Mesendoderm (in vitro differentiated cells): ENCODE data around the gene PNPT1.
"Not testable (repeated sequence)": the region's sequence is repeated elsewhere in the genome, so short reads cannot be mapped to it uniquely, and the experiment has no call there.

Experiments used
- DNase-seq: peaks from one replicate; pipeline ENCODE4 v3.0.0; 2013
- H2AK5ac ChIP-seq: 2 replicates; pipeline ENCODE4 v1.6.1; 2013; ENCODE audit warnings: low read length, inconsistent platforms
- H2BK120ac ChIP-seq: 2 replicates; pipeline ENCODE4 v1.6.1; 2013; ENCODE audit warnings: low read depth, mild to moderate bottlenecking, low read length, moderate library complexity, mixed read lengths
- H2BK15ac ChIP-seq: replicated peaks from 2 replicates; pipeline ENCODE4 v1.6.1; 2013; ENCODE audit warnings: low read depth, mild to moderate bottlenecking, moderate library complexity
- H2BK5ac ChIP-seq: 2 replicates; pipeline ENCODE4 v1.6.1; 2013; ENCODE audit warnings: low read length, inconsistent platforms
- H3K18ac ChIP-seq: 2 replicates; pipeline ENCODE4 v1.6.1; 2013; ENCODE audit warnings: mild to moderate bottlenecking, low read length, mixed read lengths
- H3K23ac ChIP-seq: one replicate; pipeline ENCODE4 v1.6.1; 2013; ENCODE audit warnings: low read length
- H3K27ac ChIP-seq: 2 replicates; pipeline ENCODE4 v1.5.1; 2013; ENCODE audit warnings: low read depth, mild to moderate bottlenecking, inconsistent platforms, low read length, moderate library complexity
- H3K27me3 ChIP-seq: 2 replicates; pipeline ENCODE4 v1.6.1; 2013; ENCODE audit warnings: low read length, control low read depth, mild to moderate bottlenecking, inconsistent platforms; ENCODE audit not compliant: insufficient read depth, poor library complexity
- H3K36me3 ChIP-seq: 2 replicates; pipeline ENCODE4 v1.6.1; 2013; ENCODE audit warnings: low read length, inconsistent platforms; ENCODE audit not compliant: control insufficient read depth, insufficient read depth
- H3K4ac ChIP-seq: one replicate; pipeline ENCODE4 v1.6.1; 2013; ENCODE audit warnings: low read depth, mild to moderate bottlenecking, low read length, moderate library complexity
- H3K4me1 ChIP-seq: 2 replicates; pipeline ENCODE4 v1.6.1; 2013; ENCODE audit warnings: low read depth, low read length, inconsistent platforms; ENCODE audit not compliant: control insufficient read depth
- H3K4me2 ChIP-seq: 2 replicates; pipeline ENCODE4 v1.6.1; 2013; ENCODE audit warnings: low read length
- H3K4me3 ChIP-seq: 2 replicates; pipeline ENCODE4 v1.5.1; 2013; ENCODE audit warnings: mild to moderate bottlenecking, low read length
- H3K56ac ChIP-seq: one replicate; pipeline ENCODE4 v1.6.1; 2013; ENCODE audit warnings: low read length
- H3K79me1 ChIP-seq: 2 replicates; pipeline ENCODE4 v1.6.1; 2013; ENCODE audit warnings: low read length, inconsistent platforms
- H3K79me2 ChIP-seq: 2 replicates; pipeline ENCODE4 v1.6.1; 2013; ENCODE audit warnings: mild to moderate bottlenecking, low read length; ENCODE audit not compliant: control insufficient read depth, insufficient read depth
- H3K9ac ChIP-seq: 2 replicates; pipeline ENCODE4 v1.6.1; 2013; ENCODE audit warnings: low read length, inconsistent platforms
- H4K5ac ChIP-seq: one replicate; pipeline ENCODE4 v1.6.1; 2013; ENCODE audit warnings: low read length
- H4K8ac ChIP-seq: one replicate; pipeline ENCODE4 v1.6.1; 2013; ENCODE audit warnings: low read depth, mild to moderate bottlenecking, control low read depth, low read length, moderate library complexity
- WGBS: extraction: QIAGEN DNeasy Blood & Tissue Kit; methylation state at CpG from one replicate; pipeline ENCODE4 v1.1.7; 2013; ENCODE audit warnings: low lambda C conversion rate, missing lambda C conversion rate; ENCODE audit not compliant: insufficient coverage; ENCODE audit errors: extremely low coverage; 5-methylcytosine and 5-hydroxymethylcytosine counted together

PNPT1 gene

DNA sequence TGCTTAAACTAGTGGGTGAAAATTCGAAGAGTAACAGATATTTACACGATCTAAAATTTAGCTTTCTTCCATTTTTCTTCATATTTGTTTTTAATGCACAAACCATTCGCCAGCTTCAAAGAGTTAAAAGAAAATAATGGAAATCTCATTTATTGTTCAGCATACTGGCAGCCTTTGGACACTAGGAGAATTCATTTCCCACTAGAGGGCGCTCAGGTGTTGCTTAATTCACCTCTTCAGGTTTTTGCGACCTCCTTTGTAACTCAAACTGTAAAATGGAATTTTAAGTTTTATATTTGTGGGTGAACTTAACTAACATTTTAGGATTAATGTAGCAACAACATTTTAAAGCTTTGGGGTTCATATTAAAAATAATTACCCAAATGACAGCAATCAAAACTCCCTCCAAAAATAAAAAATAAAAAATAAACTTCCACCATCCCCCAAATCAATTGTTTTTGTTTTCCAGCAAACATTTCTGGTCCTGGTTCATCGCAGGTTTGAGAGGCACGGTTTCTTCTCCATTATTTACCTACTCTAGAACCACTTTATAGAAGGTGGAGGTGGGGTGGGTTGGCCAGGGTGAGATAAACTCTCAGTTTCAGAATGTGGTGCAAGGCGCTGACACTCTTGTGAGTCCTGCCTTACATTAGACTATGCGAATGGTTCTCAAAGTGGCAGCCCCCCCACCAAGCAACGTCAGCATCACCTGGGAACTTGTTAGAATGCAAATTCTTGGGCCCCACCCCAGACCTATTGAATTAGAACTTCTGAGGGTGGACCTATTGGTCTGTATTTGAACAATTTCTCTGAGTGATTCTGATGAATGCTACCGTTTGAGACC is 24.7 kb upstream of the PNPT1 start:
- Histone ChIP-seq H3K4me1 (no peaks in the 10 kb centered on the region), H3K56ac (no peak overlapping the region), H4K5ac (no peak overlapping the region), H3K36me3 (no peaks in the 10 kb centered on the region), H3K18ac (no peak overlapping the region), H3K23ac (no peak overlapping the region), H2BK120ac (no peak overlapping the region), H3K27me3 (no peaks in the 10 kb centered on the region), H3K4me2 (no peak overlapping the region), H3K9ac (no peak overlapping the region), H2AK5ac (no peak overlapping the region), H3K79me2 (no peaks in the 10 kb centered on the region), H2BK15ac (no peak overlapping the region), H4K8ac (no peak overlapping the region), H2BK5ac (no peak overlapping the region), H3K79me1 (no peaks in the 10 kb centered on the region), H3K27ac (no peak overlapping the region), H3K4me3 (no peak overlapping the region), H3K4ac (no peak overlapping the region)
- WGBS = no CpG with 5 or more reads among the region's 11 CpGs
- DNase-seq = peak; percentile 68

DNA sequence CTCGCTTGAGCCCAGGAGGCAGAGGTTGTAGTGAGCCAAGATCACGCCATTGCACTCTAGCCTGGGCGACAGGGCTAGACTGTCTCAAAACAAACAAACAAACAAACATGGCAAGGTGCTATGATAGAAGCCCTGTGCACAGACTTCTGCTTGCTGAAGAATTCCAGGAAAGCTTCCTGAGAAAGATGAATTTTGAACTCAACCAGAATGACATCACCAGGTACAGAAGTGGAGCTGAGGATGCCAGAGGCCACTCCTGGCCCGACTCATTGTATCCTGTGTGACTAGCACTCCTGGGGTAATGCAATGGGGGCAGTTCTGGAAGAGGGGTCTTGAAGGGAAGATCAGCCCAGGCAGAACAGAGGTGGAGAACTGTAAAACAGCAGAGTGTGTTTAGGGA is 22.0 kb upstream of the PNPT1 start:
- Histone ChIP-seq H3K18ac (no peak overlapping the region), H3K36me3 (no peaks in the 10 kb centered on the region), H4K8ac (no peak overlapping the region), H3K4me3 (no peak overlapping the region), H3K4me1 (peaks cover 9% of the 10 kb centered on the region), H2BK5ac (no peak overlapping the region), H3K4ac (no peak overlapping the region), H3K79me1 (no peaks in the 10 kb centered on the region), H4K5ac (no peak overlapping the region), H3K23ac (no peak overlapping the region), H3K27ac (no peak overlapping the region), H3K4me2 (no peak overlapping the region), H3K79me2 (no peaks in the 10 kb centered on the region), H3K56ac (no peak overlapping the region), H2BK15ac (no peak overlapping the region), H3K9ac (no peak overlapping the region), H2BK120ac (no peak overlapping the region), H3K27me3 (no peaks in the 10 kb centered on the region), H2AK5ac (no peak overlapping the region)
- WGBS = no CpG with 5 or more reads among the region's 4 CpGs
- no peak for DNase-seq

DNA sequence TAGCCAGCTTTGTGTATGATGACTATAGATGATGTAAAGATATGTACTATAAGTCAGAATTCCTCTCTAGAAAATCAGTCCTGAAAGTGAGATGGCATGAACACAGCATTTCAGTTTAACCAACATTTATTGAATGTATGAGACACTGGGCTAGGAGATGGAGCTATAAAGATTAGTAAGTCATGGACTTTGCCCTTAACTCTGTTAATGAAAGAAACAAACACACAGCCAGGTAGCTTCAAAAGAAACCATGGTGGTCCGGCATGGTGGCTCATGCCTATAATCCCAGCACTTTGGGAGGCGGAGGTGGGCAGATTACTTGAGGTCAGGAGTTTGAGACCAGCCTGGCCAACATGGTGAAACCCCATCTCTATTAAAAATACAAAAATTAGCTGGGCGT is 21.5 kb upstream of the PNPT1 start:
- not testable (repeated sequence) for H2BK15ac ChIP-seq, H3K4me3 ChIP-seq, H3K36me3 ChIP-seq, H3K4me1 ChIP-seq, H3K4ac ChIP-seq, H2BK5ac ChIP-seq, DNase-seq, H3K79me1 ChIP-seq, H3K27ac ChIP-seq, H3K18ac ChIP-seq, H3K27me3 ChIP-seq, H3K79me2 ChIP-seq, H3K23ac ChIP-seq, H3K56ac ChIP-seq, H4K5ac ChIP-seq, H2AK5ac ChIP-seq, H4K8ac ChIP-seq, H2BK120ac ChIP-seq, H3K4me2 ChIP-seq, H3K9ac ChIP-seq
- no CpG with 5 or more reads among the region's 3 CpGs for WGBS

DNA sequence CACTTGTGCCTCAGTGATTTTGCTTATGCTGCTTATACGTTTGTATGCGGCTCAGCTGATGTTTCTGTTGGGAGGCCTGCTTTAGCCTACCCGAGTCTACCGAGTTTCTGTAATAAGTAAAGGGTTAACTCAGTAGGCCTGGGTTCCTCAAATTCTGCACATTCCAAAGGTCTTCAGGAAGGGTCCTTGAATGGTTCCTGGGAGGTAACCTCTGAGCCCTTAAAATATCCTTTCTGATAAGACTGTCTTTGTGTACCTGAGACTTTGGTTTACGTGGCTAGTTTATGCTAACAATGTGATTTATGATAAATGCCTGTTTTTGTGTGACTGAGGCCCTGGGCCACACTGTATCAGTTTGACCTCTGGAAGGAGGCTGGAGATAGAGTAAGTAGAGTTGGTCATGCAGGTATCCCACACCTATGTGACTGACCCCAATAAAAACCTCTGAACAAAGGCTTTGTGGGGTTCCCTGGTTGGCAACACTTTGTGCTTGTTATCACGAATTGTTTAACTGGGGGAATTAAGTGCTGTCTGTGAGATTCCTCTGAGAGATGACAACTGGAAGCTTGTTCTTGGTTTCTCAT is 18.9 kb upstream of the PNPT1 start:
- Histone ChIP-seq H3K27me3 (no peaks in the 10 kb centered on the region), H3K4me2 (no peak overlapping the region), H4K8ac (no peak overlapping the region), H3K27ac (peak overlapping the region; percentile 23), H3K4ac (no peak overlapping the region), H3K56ac (peak overlapping the region; percentile 5), H3K18ac (peak overlapping the region; percentile 56), H3K36me3 (no peaks in the 10 kb centered on the region), H3K23ac (no peak overlapping the region), H3K4me3 (no peak overlapping the region), H2AK5ac (no peak overlapping the region), H2BK15ac (no peak overlapping the region), H3K9ac (no peak overlapping the region), H2BK120ac (no peak overlapping the region), H2BK5ac (no peak overlapping the region), H4K5ac (no peak overlapping the region), H3K79me2 (no peaks in the 10 kb centered on the region), H3K4me1 (peaks cover 9% of the 10 kb centered on the region), H3K79me1 (no peaks in the 10 kb centered on the region)
- WGBS = no CpG with 5 or more reads among the region's 6 CpGs
- peak; percentile 88 for DNase-seq

DNA sequence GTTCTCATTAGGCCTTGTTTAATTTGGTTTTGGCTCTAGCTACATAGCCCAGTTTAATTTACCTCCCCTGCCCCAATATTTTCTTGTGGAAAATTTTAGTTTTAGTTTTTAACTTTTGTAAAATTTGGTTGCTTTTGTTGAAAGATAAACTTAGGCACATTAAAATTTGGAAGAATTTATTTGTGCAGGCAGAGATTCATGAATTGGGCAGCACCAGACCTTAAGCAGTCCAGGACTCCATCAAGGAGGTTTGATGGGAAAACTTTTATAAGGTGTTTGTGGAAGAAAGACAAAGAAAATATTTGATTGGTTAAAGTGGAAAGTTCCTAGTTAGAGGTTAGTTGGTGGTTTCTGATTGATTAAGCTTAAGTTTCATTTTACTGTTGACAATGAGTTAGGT is 16.4 kb upstream of the PNPT1 start:
- no peak overlapping the region for H2AK5ac ChIP-seq
- no peak overlapping the region for H4K8ac ChIP-seq
- no peak overlapping the region for H2BK120ac ChIP-seq
- no peak overlapping the region for H3K23ac ChIP-seq
- H4K5ac ChIP-seq = no peak overlapping the region
- no peak overlapping the region for H2BK15ac ChIP-seq
- no peak overlapping the region for H3K27ac ChIP-seq
- peaks cover 9% of the 10 kb centered on the region for H3K4me1 ChIP-seq
- no peaks in the 10 kb centered on the region for H3K36me3 ChIP-seq
- no peaks in the 10 kb centered on the region for H3K79me2 ChIP-seq
- H3K4me2 ChIP-seq = no peak overlapping the region
- no peak overlapping the region for H3K9ac ChIP-seq
- no peak for DNase-seq
- no peak overlapping the region for H3K18ac ChIP-seq
- no peak overlapping the region for H3K56ac ChIP-seq
- H3K4me3 ChIP-seq = no peak overlapping the region
- no peaks in the 10 kb centered on the region for H3K79me1 ChIP-seq
- no peak overlapping the region for H2BK5ac ChIP-seq
- no peaks in the 10 kb centered on the region for H3K27me3 ChIP-seq
- H3K4ac ChIP-seq = no peak overlapping the region

DNA sequence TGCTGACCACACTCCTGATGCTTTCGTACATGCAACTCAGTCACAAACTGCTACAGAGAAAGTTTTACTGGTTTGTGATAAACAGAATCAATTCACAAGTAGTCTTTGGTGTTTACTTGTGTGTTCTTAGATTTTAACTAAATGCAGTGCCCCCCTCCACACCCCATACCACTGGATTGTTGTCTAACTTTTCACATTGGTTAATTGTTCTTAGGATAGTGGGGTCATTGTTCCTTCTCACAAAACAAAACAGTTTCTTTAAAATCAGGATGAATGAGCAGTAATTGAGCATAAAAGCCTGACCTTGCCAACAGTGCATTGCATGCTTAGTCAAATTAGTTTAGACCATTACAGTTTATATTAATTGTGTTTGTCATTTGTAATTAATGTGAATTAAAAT is 14.1 kb upstream of the PNPT1 start:
- H3K4ac ChIP-seq = no peak overlapping the region
- no peaks in the 10 kb centered on the region for H3K27me3 ChIP-seq
- no peak overlapping the region for H4K8ac ChIP-seq
- no peak overlapping the region for H2BK5ac ChIP-seq
- peaks cover 5% of the 10 kb centered on the region for H3K4me1 ChIP-seq
- no peak overlapping the region for H2AK5ac ChIP-seq
- H4K5ac ChIP-seq = no peak overlapping the region
- H3K23ac ChIP-seq = no peak overlapping the region
- H3K56ac ChIP-seq = no peak overlapping the region
- no peaks in the 10 kb centered on the region for H3K79me2 ChIP-seq
- H2BK120ac ChIP-seq = no peak overlapping the region
- no peak overlapping the region for H3K27ac ChIP-seq
- no peak for DNase-seq
- no CpG with 5 or more reads among the region's 1 CpG for WGBS
- H3K36me3 ChIP-seq = no peaks in the 10 kb centered on the region
- no peak overlapping the region for H3K4me2 ChIP-seq
- no peaks in the 10 kb centered on the region for H3K79me1 ChIP-seq
- no peak overlapping the region for H3K4me3 ChIP-seq
- H2BK15ac ChIP-seq = no peak overlapping the region
- H3K9ac ChIP-seq = no peak overlapping the region
- H3K18ac ChIP-seq = no peak overlapping the region
